ENCODE measurements around the gene MRPL10. TPM values are rescaled to one million over a fixed set of nuclear protein-coding genes. Genes with fewer than 3 reads are reported as not detected.

The MRPL10 gene
- total and polyA plus RNA-seq, 10 donors, result 24.4 to 46.1 (median 34.2) TPM

GRCh38 chr17:47822785-47823184 lies 8.6 kb downstream of the MRPL10 start:
- peaks cover 19 to 43% (median 32%) of the 10 kb centered on the region in 6 donors for H3K4me1 ChIP-seq
- no peak for DNase-seq
- no peak overlapping the region for H3K4me3 ChIP-seq
- TF ChIP-seq POLR2A (IDR thresholded peaks at IDR 0.05) (no peak), CTCF (IDR thresholded peaks at IDR 0.05 in 8 of 11, conservative IDR thresholded peaks at IDR 0.05 in 3 of 11) (no peak), POLR2AphosphoS5 (IDR thresholded peaks at IDR 0.05) (no peak)
- H3K27ac ChIP-seq, result peak overlapping the region in 2 of 8 donors; percentile 77 to 85
- H3K36me3 ChIP-seq, result peaks cover 3 to 74% (median 61%) of the 10 kb centered on the region in 6 donors
- intact Hi-C loops (cut with DNase I; ENCODE audit: low total_unique reads), result no loop called here
- WGBS, 5 donors, result 91 to 100% (median 97%) methylated on average over 1 to 4 of the region's 4 CpGs
- no peaks in the 10 kb centered on the region for H3K27me3 ChIP-seq (replicated peaks in 1 of 7)
- no peaks in the 10 kb centered on the region for H3K9me3 ChIP-seq

- peaks cover 3 to 74% (median 61%) of the 10 kb centered on the region in 6 donors for H3K36me3 ChIP-seq
- WGBS, 5 donors, result 6 to 9% (median 8%) methylated on average over 18 to 21 of the region's 21 CpGs
- H3K4me1 ChIP-seq, result peaks cover 19 to 38% (median 32%) of the 10 kb centered on the region in 6 donors
- intact Hi-C loops (cut with DNase I; ENCODE audit: low total_unique reads), result no loop called here
- DNase-seq, result peak; percentile 94
- H3K27me3 ChIP-seq (replicated peaks in 1 of 7), result no peaks in the 10 kb centered on the region
- H3K27ac ChIP-seq, result peak within 1 kb of the TSS; percentile 39 to 85 (median 68)
- peak in 1 of 11 experiments; percentile 16 for TF ChIP-seq CTCF (IDR thresholded peaks at IDR 0.05 in 8 of 11, conservative IDR thresholded peaks at IDR 0.05 in 3 of 11)
- TF ChIP-seq POLR2AphosphoS5 (IDR thresholded peaks at IDR 0.05), result peak; percentile 87 to 89 (median 89)
- no peak for TF ChIP-seq POLR2A (IDR thresholded peaks at IDR 0.05)
- H3K4me3 ChIP-seq, result peak within 1 kb of the TSS; percentile 65 to 94 (median 73)
- no peaks in the 10 kb centered on the region for H3K9me3 ChIP-seq
These were observed 9.6 kb downstream of the MRPL10 start, which contains the start of gene OSBPL7 for GRCh38 chr17:47821424-47822391. TSS of gene OSBPL7 (minus strand) at chr17:47821794. CDS start at chr17:47820278, 1,516 bp downstream.

- TF ChIP-seq POLR2AphosphoS5 (IDR thresholded peaks at IDR 0.05), result no peak
- no peak for TF ChIP-seq CTCF (IDR thresholded peaks at IDR 0.05 in 8 of 11, conservative IDR thresholded peaks at IDR 0.05 in 3 of 11)
- Histone ChIP-seq H3K4me3 (peak overlapping the region; percentile 65 to 94 (median 73)), H3K27ac (peak overlapping the region in 7 of 8 donors; percentile 39 to 85 (median 69)), H3K4me1 (peaks cover 19 to 38% (median 32%) of the 10 kb centered on the region in 6 donors), H3K27me3 (replicated peaks in 1 of 7) (no peaks in the 10 kb centered on the region), H3K36me3 (peaks cover 5 to 74% (median 61%) of the 10 kb centered on the region in 6 donors), H3K9me3 (no peaks in the 10 kb centered on the region)
- DNase-seq, result no peak
- WGBS, 5 donors, result 2 to 16% (median 9%) methylated on average over 4 of the region's 4 CpGs
- intact Hi-C loops (cut with DNase I; ENCODE audit: low total_unique reads), result no loop called here
These were observed 10.3 kb downstream of the MRPL10 start for GRCh38 chr17:47821031-47821423.
